ENCODE measurements around the gene ATXN3. TPM values are rescaled to one million over a fixed set of nuclear protein-coding genes. Genes with fewer than 3 reads are reported as not detected.
"Not testable (repeated sequence)": the region's sequence is repeated elsewhere in the genome, so short reads cannot be mapped to it uniquely, and the experiment has no call there.

ATXN3 gene
- total RNA-seq, 2 donors from 2014 or later: 29.7 to 35.2 TPM

- H3K27ac Mint-ChIP-seq; H3K9me3 Mint-ChIP-seq; H3K27me3 Mint-ChIP-seq (ENCODE audit: low read depth); DNase-seq; ATAC-seq (replicated peaks in 1 of 2): not testable (repeated sequence)
- H3K4me1 Mint-ChIP-seq (ENCODE audit: low read depth): peaks cover 24% of the 10 kb centered on the region
- H3K4me3 Mint-ChIP-seq: peak overlapping the region in 1 of 2 donors; percentile 17
- peaks cover 6 to 11% of the 10 kb centered on the region in 2 donors for H3K36me3 Mint-ChIP-seq (ENCODE audit: insufficient read depth in 2 of 2)
Measured at GRCh38 chr14:92041766-92042165, 64.6 kb downstream of the ATXN3 start.

- Mint-ChIP-seq H3K36me3 (ENCODE audit: insufficient read depth in 2 of 2) (peaks cover 6 to 11% of the 10 kb centered on the region in 2 donors), H3K4me3 (peak overlapping the region in 1 of 2 donors; percentile 91), H3K9me3 (no peaks in the 10 kb centered on the region)
Measured at GRCh38 chr14:92041203-92041602, 65.2 kb downstream of the ATXN3 start.

GRCh38 chr14:92040431-92041051 lies 65.8 kb downstream of the ATXN3 start:
- no peaks in the 10 kb centered on the region for H3K27me3 Mint-ChIP-seq (ENCODE audit: low read depth)
- DNase-seq (peak in 1 of 2 donors; percentile 17), ATAC-seq (replicated peaks in 1 of 2) (peak; percentile 15 to 21)
- H3K9me3 Mint-ChIP-seq: no peaks in the 10 kb centered on the region
- H3K27ac Mint-ChIP-seq: peak overlapping the region; percentile 99
- peaks cover 36% of the 10 kb centered on the region for H3K4me1 Mint-ChIP-seq (ENCODE audit: low read depth)
- peaks cover 6 to 11% of the 10 kb centered on the region in 2 donors for H3K36me3 Mint-ChIP-seq (ENCODE audit: insufficient read depth in 2 of 2)
- peak overlapping the region; percentile 91 to 92 for H3K4me3 Mint-ChIP-seq

More at GRCh38 chr14:92041203-92041602, 65.2 kb downstream of the ATXN3 start:
- Mint-ChIP-seq H3K4me1 (ENCODE audit: low read depth) (peaks cover 30% of the 10 kb centered on the region), H3K27ac (no peak overlapping the region), H3K27me3 (ENCODE audit: low read depth) (no peaks in the 10 kb centered on the region)
- DNase-seq: no peak
- no peak for ATAC-seq (replicated peaks in 1 of 2)

GRCh38 chr14:92039719-92040430 lies 66.5 kb downstream of the ATXN3 start, which contains the start of gene TRIP11:
Gene TRIP11, minus strand, starts transcription at chr14:92040059. Its CDS starts 374 bp downstream, at chr14:92039685.
- Mint-ChIP-seq H3K27ac (peak within 1 kb of the TSS; percentile 99), H3K4me1 (ENCODE audit: low read depth) (peaks cover 36% of the 10 kb centered on the region), H3K9me3 (no peaks in the 10 kb centered on the region), H3K27me3 (ENCODE audit: low read depth) (no peaks in the 10 kb centered on the region), H3K4me3 (peak within 1 kb of the TSS; percentile 91 to 92), H3K36me3 (ENCODE audit: insufficient read depth in 2 of 2) (peaks cover 6 to 11% of the 10 kb centered on the region in 2 donors)
- DNase-seq: peak; percentile 96
- peak; percentile 98 for ATAC-seq (replicated peaks in 1 of 2)

GRCh38 chr14:92039063-92039718 lies 67.2 kb downstream of the ATXN3 start:
- Mint-ChIP-seq H3K9me3 (no peaks in the 10 kb centered on the region), H3K4me3 (peak overlapping the region; percentile 91 to 92), H3K27ac (peak overlapping the region; percentile 99), H3K27me3 (ENCODE audit: low read depth) (no peaks in the 10 kb centered on the region), H3K36me3 (ENCODE audit: insufficient read depth in 2 of 2) (peaks cover 6 to 11% of the 10 kb centered on the region in 2 donors), H3K4me1 (ENCODE audit: low read depth) (peaks cover 38% of the 10 kb centered on the region)
- DNase-seq (peak in 1 of 2 donors; percentile 36), ATAC-seq (replicated peaks in 1 of 2) (peak in 1 of 2 donors; percentile 8)

- no peak for ATAC-seq (replicated peaks in 1 of 2)
- peaks cover 48% of the 10 kb centered on the region for H3K4me1 Mint-ChIP-seq (ENCODE audit: low read depth)
- H3K27me3 Mint-ChIP-seq (ENCODE audit: low read depth): no peaks in the 10 kb centered on the region
- peak overlapping the region; percentile 91 to 92 for H3K4me3 Mint-ChIP-seq
- H3K9me3 Mint-ChIP-seq: no peaks in the 10 kb centered on the region
- H3K27ac Mint-ChIP-seq: peak overlapping the region; percentile 99
- DNase-seq: no peak
- peaks cover 6 to 11% of the 10 kb centered on the region in 2 donors for H3K36me3 Mint-ChIP-seq (ENCODE audit: insufficient read depth in 2 of 2)
Measured at GRCh38 chr14:92037989-92038388, 68.4 kb downstream of the ATXN3 start.

- Mint-ChIP-seq H3K27me3 (ENCODE audit: low read depth) (no peaks in the 10 kb centered on the region), H3K4me1 (ENCODE audit: low read depth) (peaks cover 48% of the 10 kb centered on the region), H3K36me3 (ENCODE audit: insufficient read depth in 2 of 2) (peaks cover 6 to 11% of the 10 kb centered on the region in 2 donors), H3K9me3 (no peaks in the 10 kb centered on the region), H3K27ac (no peak overlapping the region), H3K4me3 (no peak overlapping the region)
- no peak for ATAC-seq (replicated peaks in 1 of 2)
- no peak for DNase-seq
Measured at GRCh38 chr14:92035890-92036289, 70.5 kb downstream of the ATXN3 start.

GRCh38 chr14:92033906-92034687 lies 72.3 kb downstream of the ATXN3 start:
- peaks cover 47% of the 10 kb centered on the region for H3K4me1 Mint-ChIP-seq (ENCODE audit: low read depth)
- DNase-seq (no peak), ATAC-seq (replicated peaks in 1 of 2) (no peak)
- H3K27ac Mint-ChIP-seq: peak overlapping the region; percentile 29
- no peak overlapping the region for H3K4me3 Mint-ChIP-seq
- no peaks in the 10 kb centered on the region for H3K9me3 Mint-ChIP-seq
- peaks cover 4 to 9% of the 10 kb centered on the region in 2 donors for H3K36me3 Mint-ChIP-seq (ENCODE audit: insufficient read depth in 2 of 2)
- no peaks in the 10 kb centered on the region for H3K27me3 Mint-ChIP-seq (ENCODE audit: low read depth)

- Mint-ChIP-seq H3K4me1 (ENCODE audit: low read depth) (peaks cover 41% of the 10 kb centered on the region), H3K9me3 (no peaks in the 10 kb centered on the region), H3K27me3 (ENCODE audit: low read depth) (no peaks in the 10 kb centered on the region), H3K36me3 (ENCODE audit: insufficient read depth in 2 of 2) (peaks cover 3 to 8% of the 10 kb centered on the region in 2 donors), H3K4me3 (no peak overlapping the region), H3K27ac (peak overlapping the region; percentile 29)
- DNase-seq: no peak
- ATAC-seq (replicated peaks in 1 of 2): no peak
Measured at GRCh38 chr14:92033433-92033832, 72.9 kb downstream of the ATXN3 start.

GRCh38 chr14:92026548-92027190 lies 79.7 kb downstream of the ATXN3 start:
- Mint-ChIP-seq H3K27ac (no peak overlapping the region), H3K4me3 (peak overlapping the region in 1 of 2 donors; percentile 37), H3K4me1 (ENCODE audit: low read depth) (peaks cover 11% of the 10 kb centered on the region), H3K36me3 (ENCODE audit: insufficient read depth in 2 of 2) (peaks cover 4 to 15% of the 10 kb centered on the region in 2 donors), H3K27me3 (ENCODE audit: low read depth) (no peaks in the 10 kb centered on the region), H3K9me3 (no peaks in the 10 kb centered on the region)
- no peak for ATAC-seq (replicated peaks in 1 of 2)
- DNase-seq: peak; percentile 15 to 17

GRCh38 chr14:92022036-92022435 lies 84.3 kb downstream of the ATXN3 start:
- DNase-seq (no peak), ATAC-seq (replicated peaks in 1 of 2) (no peak)
- peak overlapping the region; percentile 50 for H3K27ac Mint-ChIP-seq
- H3K4me3 Mint-ChIP-seq: no peak overlapping the region
- H3K27me3 Mint-ChIP-seq (ENCODE audit: low read depth): no peaks in the 10 kb centered on the region
- H3K36me3 Mint-ChIP-seq (ENCODE audit: insufficient read depth in 2 of 2): peaks cover 4 to 8% of the 10 kb centered on the region in 2 donors
- H3K4me1 Mint-ChIP-seq (ENCODE audit: low read depth): peaks cover 12% of the 10 kb centered on the region
- no peaks in the 10 kb centered on the region for H3K9me3 Mint-ChIP-seq

- no peak for DNase-seq
- no peak for ATAC-seq (replicated peaks in 1 of 2)
- peaks cover 8% of the 10 kb centered on the region for H3K4me1 Mint-ChIP-seq (ENCODE audit: low read depth)
- no peaks in the 10 kb centered on the region for H3K9me3 Mint-ChIP-seq
- no peaks in the 10 kb centered on the region for H3K27me3 Mint-ChIP-seq (ENCODE audit: low read depth)
- no peak overlapping the region for H3K4me3 Mint-ChIP-seq
- H3K36me3 Mint-ChIP-seq (ENCODE audit: insufficient read depth in 2 of 2): peaks cover 3 to 9% of the 10 kb centered on the region in 2 donors
- no peak overlapping the region for H3K27ac Mint-ChIP-seq
Measured at GRCh38 chr14:92021523-92021922, 84.9 kb downstream of the ATXN3 start.

Data from activated T-cell treated with anti-CD3 and anti-CD28 coated beads, Interleukin-2, amount 50 U/mL, for 72 hours (primary cell).